Erythroblast (primary cell): Measurements from ENCODE around the gene TOMM22.

ENCODE experiments used
- DNase-seq, 2 experiments: peaks; one replicate each; lab custom pipeline; 2025; lab: John Stamatoyannopoulos, UW
- GATA1 ChIP-seq: IDR thresholded peaks from 2 replicates; pipeline ENCODE4 v1.6.1; 2011; ENCODE audit warnings: low read depth, mild to moderate bottlenecking, control low read depth, low read length, moderate library complexity
- POLR2A ChIP-seq: IDR thresholded peaks from 2 replicates; pipeline ENCODE4 v1.6.1; 2011; ENCODE audit warnings: mild to moderate bottlenecking, low read length

Gene TOMM22

DNA sequence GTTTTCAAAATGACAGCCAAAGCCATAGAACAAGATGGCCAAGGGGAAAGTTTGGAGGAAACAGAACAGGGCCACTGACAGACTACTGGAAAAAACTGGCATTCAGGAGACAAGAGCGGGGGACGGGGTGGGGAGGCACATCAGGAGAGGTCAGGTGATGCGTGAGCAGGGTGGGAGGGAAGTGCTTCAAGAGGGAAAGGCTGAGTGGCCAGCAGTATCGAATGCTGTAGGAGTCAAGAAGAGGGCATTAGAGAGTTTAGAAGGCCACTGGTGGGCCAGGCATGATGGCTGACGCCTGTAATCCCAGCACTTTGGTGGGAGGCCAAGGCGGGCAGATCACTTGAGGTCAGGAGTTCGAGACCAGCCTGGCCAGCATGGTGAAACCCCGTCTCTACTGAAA, 32.2 kb downstream of the TOMM22 start:
- DNase-seq, result no peak
- no peak for TF ChIP-seq POLR2A
- TF ChIP-seq GATA1, result no peak

DNA sequence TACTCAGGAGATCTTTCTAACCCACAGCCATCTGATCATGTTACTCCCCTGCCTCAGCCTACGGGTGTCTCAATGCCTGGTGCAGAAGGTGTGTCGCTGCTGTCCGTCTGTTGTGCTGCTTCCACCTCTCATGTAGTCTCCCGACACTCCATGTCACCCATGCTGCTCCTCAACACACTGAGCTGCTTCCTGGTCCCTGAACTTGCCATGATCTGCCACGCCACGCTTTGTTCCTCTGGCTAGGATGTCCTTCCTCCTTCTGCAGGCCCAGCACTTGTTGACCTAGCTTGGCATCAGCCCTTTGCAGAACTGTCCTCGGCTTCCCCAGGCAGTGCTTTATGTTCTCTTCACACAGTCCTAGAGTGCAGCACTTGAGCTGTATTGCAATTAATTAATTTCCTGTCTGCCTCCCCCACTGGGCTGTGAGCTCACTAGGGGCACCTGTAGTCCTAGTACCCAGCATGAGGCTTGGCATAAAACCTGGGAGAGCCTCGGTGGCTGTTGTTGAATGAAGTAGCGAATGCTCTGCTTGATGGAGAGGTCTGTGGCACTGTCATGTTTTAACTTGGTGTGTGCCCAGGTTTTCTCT, 33.5 kb downstream of the TOMM22 start:
- TF ChIP-seq POLR2A (peak; percentile 22), GATA1 (no peak)
- DNase-seq, result peak in 1 of 2 experiments; percentile 21

GRCh38 chr22:38715852-38716251, 34.1 kb downstream of the TOMM22 start:
- no peak for TF ChIP-seq GATA1
- no peak for TF ChIP-seq POLR2A
- DNase-seq, result no peak

DNA sequence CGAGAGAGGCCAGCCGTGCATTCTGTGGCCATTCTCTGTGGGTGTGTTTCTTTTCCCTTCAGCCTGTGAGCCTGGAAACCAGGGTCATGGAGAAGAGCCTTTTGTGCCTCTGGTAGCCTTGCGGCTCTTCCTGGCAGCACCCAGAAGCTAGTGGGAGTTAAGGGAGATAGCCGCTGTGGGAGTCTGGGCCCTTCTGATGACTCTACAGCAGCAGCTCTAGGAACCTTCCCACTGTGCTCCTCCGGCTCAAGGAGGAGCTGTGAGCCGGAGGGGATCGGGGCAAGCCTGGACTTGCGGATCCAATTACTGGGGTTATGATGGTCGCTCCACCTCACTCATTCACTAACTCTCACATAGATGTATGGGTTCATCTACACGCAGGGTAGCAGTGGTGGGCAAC, 34.5 kb downstream of the TOMM22 start:
- TF ChIP-seq POLR2A, result no peak
- no peak for TF ChIP-seq GATA1
- no peak for DNase-seq

- TF ChIP-seq POLR2A, result no peak
- no peak for TF ChIP-seq GATA1
- DNase-seq, result peak; percentile 39 to 73
Measured at GRCh38 chr22:38716826-38717225, 35.1 kb downstream of the TOMM22 start.

- TF ChIP-seq POLR2A (no peak), GATA1 (no peak)
- DNase-seq, result no peak
Measured at GRCh38 chr22:38717244-38717643, 35.5 kb downstream of the TOMM22 start.

DNA sequence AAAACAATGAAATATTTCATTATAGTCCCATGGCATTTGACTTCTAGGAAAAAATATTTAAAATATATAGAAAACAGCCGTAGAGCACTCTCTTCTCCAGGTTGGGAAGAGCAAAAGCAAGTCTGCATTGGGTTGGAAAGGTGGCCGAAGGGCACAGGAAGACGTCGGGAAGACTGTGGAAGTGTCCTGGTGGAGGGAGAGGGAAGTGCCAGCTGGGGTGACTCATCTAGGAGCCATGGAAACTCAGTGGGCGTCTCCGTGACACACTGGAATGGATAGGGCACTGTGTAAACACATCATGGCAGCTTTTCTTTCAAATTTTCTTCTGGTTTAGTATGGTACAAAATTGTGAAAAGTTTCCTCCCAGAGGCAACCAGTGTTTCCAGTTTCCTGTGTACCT, 36.7 kb downstream of the TOMM22 start:
- peak in 1 of 2 experiments; percentile 43 for DNase-seq
- TF ChIP-seq GATA1, result no peak
- TF ChIP-seq POLR2A, result no peak

DNA sequence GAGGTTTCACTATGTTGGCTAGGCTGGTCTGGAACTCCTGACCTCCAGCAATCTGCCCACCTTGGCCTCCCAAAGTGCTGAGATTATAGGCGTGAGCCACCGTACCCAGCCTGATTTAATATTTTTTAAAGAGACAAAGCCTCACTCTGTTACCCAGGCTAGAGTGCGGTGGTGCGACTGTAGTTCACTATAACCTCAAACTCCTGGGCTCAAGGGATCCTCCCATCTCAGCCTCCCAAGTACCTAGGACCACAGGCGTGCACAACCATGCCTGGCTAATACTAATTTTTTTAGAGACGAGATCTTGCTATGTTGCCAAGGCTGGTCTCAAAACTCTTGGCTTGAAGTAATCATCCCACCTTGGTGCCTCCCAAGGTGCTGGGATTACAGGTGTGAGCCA, 37.4 kb downstream of the TOMM22 start:
- DNase-seq, result no peak
- TF ChIP-seq GATA1, result no peak
- TF ChIP-seq POLR2A, result no peak

GRCh38 chr22:38720350-38720749, 38.6 kb downstream of the TOMM22 start:
- TF ChIP-seq GATA1 (no peak), POLR2A (no peak)
- DNase-seq, result no peak

DNA sequence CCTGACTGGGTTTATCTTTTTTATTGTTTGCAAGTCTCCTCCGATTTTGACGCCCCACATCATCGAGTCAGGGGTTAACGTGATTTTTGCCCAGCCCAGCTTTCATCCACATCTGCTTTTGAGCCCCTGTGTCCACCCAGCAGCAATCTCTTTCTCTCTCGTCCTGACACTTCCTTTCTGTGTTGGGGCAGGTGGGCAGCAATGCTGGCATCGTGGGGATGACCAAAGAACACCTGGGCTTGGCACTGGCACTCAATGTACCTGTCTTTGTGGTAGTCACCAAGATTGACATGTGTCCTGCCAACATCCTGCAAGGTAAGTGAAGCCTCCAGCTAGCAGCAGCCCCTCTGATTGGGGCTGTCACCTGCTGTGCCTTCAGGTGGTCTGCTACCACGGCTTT, 39.8 kb downstream of the TOMM22 start:
- DNase-seq, result no peak
- no peak for TF ChIP-seq POLR2A
- no peak for TF ChIP-seq GATA1

- TF ChIP-seq GATA1 (no peak), POLR2A (no peak)
- DNase-seq, result no peak
Measured at GRCh38 chr22:38724176-38724575, 42.4 kb downstream of the TOMM22 start.

- TF ChIP-seq GATA1 (no peak), POLR2A (no peak)
- DNase-seq, result peak; percentile 64
Measured at GRCh38 chr22:38724926-38725571, 43.3 kb downstream of the TOMM22 start.

- TF ChIP-seq POLR2A, result no peak
- no peak for TF ChIP-seq GATA1
- no peak for DNase-seq
Measured at GRCh38 chr22:38725900-38726655, 44.3 kb downstream of the TOMM22 start.

- no peak for DNase-seq
- TF ChIP-seq POLR2A, result no peak
- no peak for TF ChIP-seq GATA1
Measured at GRCh38 chr22:38727123-38727522, 45.4 kb downstream of the TOMM22 start.
